Measurements from ENCODE around the gene ECHS1.

GRCh38 chr10:133342942-133343341 lies 30.2 kb downstream of the ECHS1 start:
- TF ChIP-seq PKNOX1 (IDR thresholded peaks at IDR 0.05) (no peak), BHLHE40 (IDR thresholded peaks at IDR 0.05; ENCODE audit: borderline replicate concordance) (no peak)

All from HEK293T (cell line).